Fibroblast of villous mesenchyme (primary cell): ENCODE measurements around the gene KLHL30. TPM values are rescaled to one million over a fixed set of nuclear protein-coding genes. Genes with fewer than 3 reads are reported as not detected.

Experiments used
- DNase-seq: peaks from one replicate; pipeline ENCODE4 v3.0.0-alpha.2; 2010; ENCODE audit warnings: low read depth
- H3K4me3 ChIP-seq: 2 replicates; pipeline ENCODE4 v1.5.1; 2011; ENCODE audit warnings: low read depth, mild to moderate bottlenecking, low read length
- CTCF ChIP-seq: IDR thresholded peaks from 2 replicates; pipeline ENCODE4 v1.5.1; 2012; ENCODE audit warnings: low read depth, mild to moderate bottlenecking, low read length; ENCODE audit not compliant: insufficient read depth
- total RNA-seq: library from RNA; depleted of rRNA; stranded (reverse); fragments of >200 nt; gene quantifications from 2 replicates; pipeline ENCODE4 v1.2.3, GENCODE V29; 2012

The KLHL30 gene
- total RNA-seq, 1 donor: 0.43 TPM

- H3K4me3 ChIP-seq: no peak overlapping the region
- no peak for DNase-seq
- no peak for TF ChIP-seq CTCF
These were observed 11.7 kb upstream of the KLHL30 start for GRCh38 chr2:238126775-238127164.

- DNase-seq: peak; percentile 64
- TF ChIP-seq CTCF: peak; percentile 12
- H3K4me3 ChIP-seq: peak overlapping the region; percentile 10
These were observed 11.1 kb upstream of the KLHL30 start for GRCh38 chr2:238127165-238128060.

- no peak for TF ChIP-seq CTCF
- H3K4me3 ChIP-seq: no peak overlapping the region
- DNase-seq: no peak
These were observed 10.4 kb upstream of the KLHL30 start for GRCh38 chr2:238128061-238128440.

GRCh38 chr2:238128534-238129001, 9.9 kb upstream of the KLHL30 start:
- no peak for TF ChIP-seq CTCF
- H3K4me3 ChIP-seq: no peak overlapping the region
- no peak for DNase-seq

GRCh38 chr2:238129166-238130010, 9.1 kb upstream of the KLHL30 start:
- TF ChIP-seq CTCF: no peak
- no peak for DNase-seq
- no peak overlapping the region for H3K4me3 ChIP-seq

GRCh38 chr2:238130111-238130695, 8.3 kb upstream of the KLHL30 start:
- no peak overlapping the region for H3K4me3 ChIP-seq
- no peak for TF ChIP-seq CTCF

More at GRCh38 chr2:238130111-238130695, 8.3 kb upstream of the KLHL30 start:
- no peak for DNase-seq
